ENCODE data around the gene PPARG. TPM values are rescaled to one million over a fixed set of nuclear protein-coding genes. Genes with fewer than 3 reads are reported as not detected.

PPARG gene
- total RNA-seq, 3 donors from 2014 or later = 61.6 to 173 (median 98.8) TPM

DNA sequence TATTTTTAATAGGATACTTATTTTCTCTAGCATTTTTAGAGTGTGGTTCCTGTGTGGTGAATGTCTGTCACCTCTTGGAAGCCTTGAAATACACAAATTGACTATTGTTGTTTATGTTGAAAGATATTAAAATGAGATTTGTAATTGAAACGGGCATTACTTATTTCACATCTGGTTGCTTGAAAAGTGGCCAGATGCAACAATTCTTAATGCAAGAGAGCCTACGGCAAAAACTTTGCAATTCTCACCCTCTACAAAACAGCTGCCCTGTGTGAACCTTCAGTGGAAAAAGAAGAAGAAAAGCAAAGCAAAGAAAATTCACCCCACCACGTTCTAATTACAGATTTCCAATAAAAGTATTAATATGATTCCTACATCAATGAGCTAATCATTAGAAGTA is 46.6 kb downstream of the PPARG start:
- TF ChIP-seq, protein P1, sequence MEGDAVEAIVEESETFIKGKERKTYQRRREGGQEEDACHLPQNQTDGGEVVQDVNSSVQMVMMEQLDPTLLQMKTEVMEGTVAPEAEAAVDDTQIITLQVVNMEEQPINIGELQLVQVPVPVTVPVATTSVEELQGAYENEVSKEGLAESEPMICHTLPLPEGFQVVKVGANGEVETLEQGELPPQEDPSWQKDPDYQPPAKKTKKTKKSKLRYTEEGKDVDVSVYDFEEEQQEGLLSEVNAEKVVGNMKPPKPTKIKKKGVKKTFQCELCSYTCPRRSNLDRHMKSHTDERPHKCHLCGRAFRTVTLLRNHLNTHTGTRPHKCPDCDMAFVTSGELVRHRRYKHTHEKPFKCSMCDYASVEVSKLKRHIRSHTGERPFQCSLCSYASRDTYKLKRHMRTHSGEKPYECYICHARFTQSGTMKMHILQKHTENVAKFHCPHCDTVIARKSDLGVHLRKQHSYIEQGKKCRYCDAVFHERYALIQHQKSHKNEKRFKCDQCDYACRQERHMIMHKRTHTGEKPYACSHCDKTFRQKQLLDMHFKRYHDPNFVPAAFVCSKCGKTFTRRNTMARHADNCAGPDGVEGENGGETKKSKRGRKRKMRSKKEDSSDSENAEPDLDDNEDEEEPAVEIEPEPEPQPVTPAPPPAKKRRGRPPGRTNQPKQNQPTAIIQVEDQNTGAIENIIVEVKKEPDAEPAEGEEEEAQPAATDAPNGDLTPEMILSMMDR (IDR thresholded peaks at IDR 0.05) = no peak
- peaks cover 13% of the 10 kb centered on the region for H3K4me1 ChIP-seq (ENCODE audit: low read depth)
- H3K36me3 ChIP-seq (ENCODE audit: low read depth) = no peaks in the 10 kb centered on the region
- H3K4me3 ChIP-seq = no peak overlapping the region
- DNase-seq = no peak
- ATAC-seq = no peak
- H3K9me3 ChIP-seq = no peaks in the 10 kb centered on the region
- intact Hi-C loops (cut with DNase I, micrococcal nuclease) = no loop called here

DNA sequence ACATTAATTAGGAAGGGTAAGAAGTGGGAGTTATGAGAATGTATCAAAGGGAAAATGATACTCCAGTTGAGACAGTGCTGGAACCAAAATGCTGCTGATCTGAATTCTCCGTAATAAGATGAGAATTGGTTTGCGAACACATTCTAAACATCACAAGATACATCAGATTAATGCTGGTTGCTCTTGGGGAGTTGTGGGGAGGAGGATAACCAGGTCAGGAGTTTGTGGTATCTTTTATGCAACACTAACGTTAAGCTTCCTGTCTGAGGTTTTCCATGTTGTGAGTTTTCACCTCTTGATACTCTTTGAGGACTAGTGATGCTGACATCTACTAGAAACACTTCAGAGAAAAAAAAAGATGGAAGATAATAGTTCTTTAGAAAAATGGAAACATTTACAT is 47.2 kb downstream of the PPARG start:
- Histone ChIP-seq H3K4me1 (ENCODE audit: low read depth) (peaks cover 13% of the 10 kb centered on the region), H3K9me3 (no peaks in the 10 kb centered on the region), H3K4me3 (no peak overlapping the region), H3K36me3 (ENCODE audit: low read depth) (no peaks in the 10 kb centered on the region)
- TF ChIP-seq, protein P1 (IDR thresholded peaks at IDR 0.05) = no peak
- intact Hi-C loops (cut with DNase I, micrococcal nuclease) = no loop called here
- DNase-seq (no peak), ATAC-seq (no peak)

DNA sequence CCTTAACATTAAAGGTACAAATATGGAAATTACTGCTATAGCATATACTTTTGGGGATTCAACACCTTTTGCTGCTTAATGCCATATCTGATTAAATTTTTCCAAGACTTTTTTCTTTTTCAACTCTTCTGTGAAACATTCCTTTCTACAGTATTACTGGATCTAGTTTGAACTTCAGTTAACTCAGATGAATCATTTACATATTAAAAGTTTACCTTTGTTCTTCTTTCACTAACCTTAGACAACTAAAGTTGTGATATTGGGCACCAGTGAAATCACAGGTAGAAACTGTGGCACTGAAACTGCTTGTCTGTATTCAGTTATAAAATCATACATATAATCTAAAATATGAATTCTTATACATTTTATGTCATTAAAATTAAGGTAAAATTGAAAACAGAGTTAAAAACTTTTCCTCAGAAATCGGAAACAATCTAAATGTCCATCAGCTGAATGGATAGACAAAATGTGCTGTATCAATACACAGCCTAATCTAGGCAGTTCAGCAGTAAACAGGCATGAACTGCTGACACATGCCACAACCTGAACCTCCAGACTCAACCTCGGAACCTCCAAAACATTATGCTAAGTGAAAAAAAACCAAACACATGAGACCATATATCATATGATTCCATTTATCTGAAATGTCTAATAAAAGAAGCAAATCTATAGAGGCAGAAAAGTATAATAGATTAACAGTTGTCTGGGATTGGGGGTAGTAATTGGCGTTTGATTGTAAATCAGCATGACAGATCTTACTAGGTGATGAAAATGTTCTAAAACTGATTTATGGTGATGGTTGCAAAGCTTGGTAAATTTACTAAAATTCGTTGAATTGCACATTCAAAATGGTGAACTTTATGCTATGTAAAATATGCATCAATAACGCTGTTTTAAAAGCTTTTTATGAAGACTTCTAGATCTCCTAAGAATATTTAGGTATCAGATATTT is 50.0 kb downstream of the PPARG start:
- DNase-seq (no peak), ATAC-seq (no peak)
- no peaks in the 10 kb centered on the region for H3K9me3 ChIP-seq
- H3K4me1 ChIP-seq (ENCODE audit: low read depth) = peaks cover 13% of the 10 kb centered on the region
- TF ChIP-seq, protein P1 (IDR thresholded peaks at IDR 0.05) = no peak
- intact Hi-C loops (cut with DNase I, micrococcal nuclease) = no loop called here
- H3K4me3 ChIP-seq = no peak overlapping the region
- H3K36me3 ChIP-seq (ENCODE audit: low read depth) = no peaks in the 10 kb centered on the region

DNA sequence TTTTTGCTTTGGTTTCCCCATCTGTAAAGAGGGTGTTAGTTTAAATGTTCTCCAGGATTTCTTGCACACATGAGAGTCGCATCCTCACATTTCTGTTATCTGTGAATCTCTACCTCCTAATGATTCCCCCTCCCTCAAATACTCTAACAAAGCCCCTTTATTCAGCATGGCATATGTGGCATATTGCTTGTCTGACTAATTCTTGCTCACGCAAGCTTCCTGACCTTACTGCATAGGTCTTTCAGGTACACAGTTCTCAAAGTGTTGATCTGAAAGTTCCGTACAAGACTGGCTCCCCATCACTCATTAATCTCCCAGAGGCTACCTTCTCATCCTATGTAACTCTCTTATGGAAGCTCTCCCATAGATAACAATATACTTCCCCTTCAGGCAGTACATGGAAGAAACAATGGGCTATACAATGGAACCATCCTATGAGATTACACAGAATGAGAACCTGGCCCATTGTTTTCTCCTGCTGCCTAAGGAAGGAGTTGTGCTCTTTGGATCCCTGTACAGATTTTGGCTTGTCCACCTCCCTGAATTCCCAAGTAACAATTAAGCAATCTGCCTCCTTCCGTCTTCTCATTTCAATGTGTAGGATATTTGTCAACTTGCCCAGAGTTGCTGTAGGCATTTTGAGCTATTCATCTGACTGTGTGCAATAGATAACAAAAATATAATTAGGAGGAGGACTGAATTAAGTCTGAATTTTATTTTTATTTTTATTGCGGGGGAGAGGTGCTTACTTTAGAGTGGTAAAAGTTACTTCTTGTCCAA is 51.0 kb downstream of the PPARG start:
- no peaks in the 10 kb centered on the region for H3K36me3 ChIP-seq (ENCODE audit: low read depth)
- H3K9me3 ChIP-seq = no peaks in the 10 kb centered on the region
- peaks cover 13% of the 10 kb centered on the region for H3K4me1 ChIP-seq (ENCODE audit: low read depth)
- DNase-seq = no peak
- no peak for ATAC-seq
- TF ChIP-seq, protein P1 (IDR thresholded peaks at IDR 0.05) = no peak
- no peak overlapping the region for H3K4me3 ChIP-seq
- intact Hi-C loops (cut with DNase I, micrococcal nuclease) = no loop called here

DNA sequence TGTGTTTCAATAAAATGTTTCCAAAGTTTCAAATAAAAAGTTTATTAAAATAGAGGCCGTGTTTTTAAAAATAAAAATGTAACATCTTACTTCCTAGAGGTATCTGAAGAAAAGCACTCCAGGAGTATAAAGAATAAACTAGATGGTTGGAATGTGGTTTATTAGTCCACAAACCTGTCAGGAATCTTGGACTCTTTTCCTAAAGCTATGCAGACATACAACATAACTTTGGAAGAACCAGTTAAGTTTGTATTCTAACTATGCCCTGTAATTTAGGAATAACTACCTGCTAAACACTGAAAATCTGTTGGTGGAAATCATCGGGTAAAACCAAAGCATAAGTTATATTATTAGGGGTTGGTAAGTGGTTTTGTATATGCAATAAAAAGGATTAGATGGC is 51.6 kb downstream of the PPARG start:
- no peaks in the 10 kb centered on the region for H3K36me3 ChIP-seq (ENCODE audit: low read depth)
- DNase-seq (no peak), ATAC-seq (no peak)
- TF ChIP-seq, protein P1 (IDR thresholded peaks at IDR 0.05) = no peak
- peaks cover 13% of the 10 kb centered on the region for H3K4me1 ChIP-seq (ENCODE audit: low read depth)
- intact Hi-C loops (cut with DNase I, micrococcal nuclease) = no loop called here
- no peaks in the 10 kb centered on the region for H3K9me3 ChIP-seq
- no peak overlapping the region for H3K4me3 ChIP-seq

Data from mucosa of descending colon (tissue), 3 donors.